NCI-H82 (cell line): ENCODE measurements around the gene RANBP17.
"Not testable (repeated sequence)": the region's sequence is repeated elsewhere in the genome, so short reads cannot be mapped to it uniquely, and the experiment has no call there.

Source experiments
- DNase-seq: peaks from one replicate; lab custom pipeline; 2025; lab: John Stamatoyannopoulos, UW

The RANBP17 gene

GRCh38 chr5:170941788-170942187 is 80.0 kb downstream of the RANBP17 start:
- DNase-seq = no peak

- no peak for DNase-seq
Measured at GRCh38 chr5:170945275-170945674, 83.5 kb downstream of the RANBP17 start.

GRCh38 chr5:170960567-170960966 is 98.7 kb downstream of the RANBP17 start:
- DNase-seq = no peak

- no peak for DNase-seq
Measured at GRCh38 chr5:170963521-170963920, 101.7 kb downstream of the RANBP17 start.

GRCh38 chr5:170974461-170974860 is 112.6 kb downstream of the RANBP17 start:
- DNase-seq = no peak

- not testable (repeated sequence) for DNase-seq
Measured at GRCh38 chr5:170980261-170980660, 118.4 kb downstream of the RANBP17 start.

GRCh38 chr5:170985486-170985885 is 123.7 kb downstream of the RANBP17 start:
- no peak for DNase-seq

- DNase-seq = peak; percentile 26
Measured at GRCh38 chr5:170986598-170986997, 124.8 kb downstream of the RANBP17 start.

GRCh38 chr5:170993476-170993875 is 131.7 kb downstream of the RANBP17 start:
- no peak for DNase-seq

- DNase-seq = no peak
Measured at GRCh38 chr5:171010086-171010485, 148.3 kb downstream of the RANBP17 start.

- no peak for DNase-seq
Measured at GRCh38 chr5:171010816-171011215, 149.0 kb downstream of the RANBP17 start.

GRCh38 chr5:171023508-171023907 is 161.7 kb downstream of the RANBP17 start:
- DNase-seq = no peak

- DNase-seq = no peak
Measured at GRCh38 chr5:171024084-171024483, 162.3 kb downstream of the RANBP17 start.

- DNase-seq = no peak
Measured at GRCh38 chr5:171029401-171029800, 167.6 kb downstream of the RANBP17 start.

- DNase-seq = no peak
Measured at GRCh38 chr5:171031977-171032376, 170.2 kb downstream of the RANBP17 start.

GRCh38 chr5:171032435-171032973 is 170.7 kb downstream of the RANBP17 start:
- no peak for DNase-seq

- DNase-seq = not testable (repeated sequence)
Measured at GRCh38 chr5:171041893-171042292, 180.1 kb downstream of the RANBP17 start.

- DNase-seq = no peak
Measured at GRCh38 chr5:171050916-171051315, 189.1 kb downstream of the RANBP17 start.

GRCh38 chr5:171055875-171056454 is 194.1 kb downstream of the RANBP17 start:
- no peak for DNase-seq

- DNase-seq = no peak
Measured at GRCh38 chr5:171067540-171068130, 205.8 kb downstream of the RANBP17 start.

- DNase-seq = no peak
Measured at GRCh38 chr5:171074747-171075146, 212.9 kb downstream of the RANBP17 start.

- DNase-seq = no peak
Measured at GRCh38 chr5:171080186-171080938, 218.5 kb downstream of the RANBP17 start.

GRCh38 chr5:171081319-171081718 is 219.5 kb downstream of the RANBP17 start:
- DNase-seq = no peak
